Stimulated activated CD8-positive, alpha-beta memory T cell treated with anti-CD3 and anti-CD28 coated beads, Interleukin-4, amount 100 ng/mL, for 1 hour (primary cell): Measurements from ENCODE around the gene LAYN.

ENCODE experiments used
- DNase-seq, 2 donors: peaks; one replicate each; pipeline ENCODE4 v3.0.0-alpha.2; 2020; ENCODE audit warnings: low read depth in 2 of 2, low spot score in 1 of 2

The LAYN gene

DNA sequence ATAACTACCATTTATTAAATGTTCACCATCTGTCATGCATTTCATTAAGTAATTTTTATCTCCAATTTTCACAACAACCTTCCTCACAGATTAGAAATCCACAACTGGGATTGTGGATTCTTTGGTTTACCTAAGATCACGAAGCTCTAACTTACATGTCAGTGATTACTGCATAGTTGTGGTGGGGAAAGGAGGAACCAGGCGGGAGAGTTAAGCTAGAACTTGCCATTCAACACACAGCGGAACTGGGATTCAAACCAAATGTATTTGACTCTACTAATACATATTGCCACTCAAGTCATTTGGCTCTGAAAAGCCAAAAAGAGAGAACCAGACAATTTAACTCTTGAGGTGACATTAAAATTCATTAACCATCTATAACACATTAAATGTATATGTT is 10.4 kb upstream of the LAYN start:
- DNase-seq: no peak

DNA sequence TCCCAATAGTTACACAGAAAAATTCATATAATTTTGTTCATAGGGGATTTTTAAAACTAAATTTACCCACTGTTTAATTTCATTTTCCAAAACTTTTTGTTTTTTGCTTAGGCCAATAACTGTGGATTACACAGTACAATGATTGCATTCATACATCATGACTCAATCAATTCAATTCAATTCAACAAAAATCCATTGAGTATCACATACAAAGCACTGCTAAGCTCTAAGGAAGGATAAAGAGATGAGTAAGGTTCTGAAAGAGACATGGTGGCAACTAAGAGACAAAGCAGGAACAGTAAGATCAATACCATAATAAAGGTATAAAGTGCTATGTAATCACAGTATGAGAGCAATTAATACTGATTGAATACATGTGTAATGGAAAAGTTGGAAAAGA is 9.4 kb upstream of the LAYN start:
- no peak for DNase-seq

DNA sequence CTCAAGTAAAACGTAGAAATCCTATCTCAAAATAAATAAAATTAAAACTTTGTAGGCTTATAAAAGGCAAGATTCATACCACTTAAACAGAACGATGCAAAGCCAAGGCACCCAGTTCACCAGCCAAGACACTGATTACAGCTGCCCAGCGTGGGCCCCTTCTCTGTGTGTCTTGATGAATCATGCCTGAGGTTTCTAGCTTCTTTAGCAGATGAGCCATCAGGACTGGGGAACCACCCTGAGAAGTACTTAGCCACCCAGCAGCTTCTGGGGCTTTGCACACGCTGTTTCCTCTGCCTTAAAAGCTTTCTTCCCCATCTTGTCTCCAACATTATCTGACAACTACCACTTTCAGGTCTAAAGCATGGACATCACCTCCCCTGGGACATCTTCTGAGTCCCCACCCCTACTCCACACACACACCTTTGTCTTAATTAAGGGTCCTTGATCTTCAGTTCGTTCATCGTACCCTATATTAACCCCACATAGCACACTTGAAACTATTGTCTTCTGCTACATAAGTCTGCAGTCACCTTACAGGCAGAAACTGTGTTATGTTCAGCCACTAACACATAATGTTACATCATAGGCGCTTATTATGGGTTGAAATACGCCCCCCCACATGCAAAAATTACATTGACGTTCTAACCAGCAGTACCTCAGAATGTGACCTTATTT is 8.7 kb upstream of the LAYN start:
- no peak for DNase-seq

DNA sequence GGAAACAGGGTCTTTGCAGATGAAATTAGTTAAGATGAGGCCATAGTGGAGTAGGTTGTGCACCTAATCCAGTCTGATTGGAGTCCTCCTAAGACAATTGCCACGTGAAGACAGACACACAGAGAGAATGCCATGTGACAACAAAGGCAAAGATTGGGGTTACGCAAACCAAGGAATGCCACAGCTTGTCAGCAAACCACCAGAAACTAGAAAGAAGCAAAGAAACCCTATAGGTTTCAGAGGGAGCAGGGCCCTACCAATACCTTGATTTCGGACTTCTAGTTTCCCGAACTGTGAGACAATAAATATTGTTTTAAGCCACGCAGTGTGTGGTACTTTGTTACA is 8.2 kb upstream of the LAYN start:
- DNase-seq: no peak

DNA sequence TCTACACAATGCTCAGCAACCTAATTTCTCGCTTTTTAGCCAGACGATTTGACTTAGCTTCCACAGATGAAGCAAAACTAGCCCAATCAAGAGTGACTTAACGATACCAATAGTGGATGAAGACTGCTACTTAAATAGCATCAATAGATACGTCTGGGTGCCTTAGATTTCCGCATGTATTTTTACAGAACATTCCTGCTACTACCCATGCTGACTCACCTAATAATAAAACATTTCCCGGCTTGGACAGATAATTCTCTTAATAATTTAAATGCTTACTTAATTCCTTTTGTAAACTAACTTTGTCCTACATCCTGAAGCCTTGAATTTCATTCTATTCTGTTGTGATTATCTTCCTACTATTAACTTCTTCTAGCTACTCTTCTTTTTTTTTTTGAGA is 5.2 kb upstream of the LAYN start:
- no peak for DNase-seq

DNA sequence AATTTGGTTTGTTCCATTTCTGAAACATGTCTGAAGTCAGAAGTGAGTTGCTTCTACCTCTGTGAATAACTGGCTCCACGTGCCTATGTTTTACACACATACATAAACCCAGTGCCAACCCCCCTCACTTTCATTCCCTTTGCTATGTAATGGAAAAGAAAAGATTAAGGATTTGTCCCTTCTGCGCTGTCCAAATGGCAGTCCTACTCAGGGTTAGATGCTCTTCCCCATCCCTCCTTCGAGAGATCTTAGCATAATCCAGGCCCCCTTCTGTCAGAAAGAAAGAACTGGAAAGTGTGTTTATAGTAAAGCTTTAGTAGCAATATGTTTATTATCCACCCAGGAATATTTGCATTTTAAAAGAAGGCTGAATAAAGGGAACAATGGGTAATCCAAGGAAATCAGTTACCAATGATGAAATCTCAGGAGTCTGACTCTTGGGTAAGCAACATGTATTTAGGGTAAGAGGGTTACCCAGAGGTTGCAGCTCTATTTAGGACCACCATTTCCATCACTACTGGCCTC is 3.1 kb upstream of the LAYN start:
- DNase-seq: no peak

DNA sequence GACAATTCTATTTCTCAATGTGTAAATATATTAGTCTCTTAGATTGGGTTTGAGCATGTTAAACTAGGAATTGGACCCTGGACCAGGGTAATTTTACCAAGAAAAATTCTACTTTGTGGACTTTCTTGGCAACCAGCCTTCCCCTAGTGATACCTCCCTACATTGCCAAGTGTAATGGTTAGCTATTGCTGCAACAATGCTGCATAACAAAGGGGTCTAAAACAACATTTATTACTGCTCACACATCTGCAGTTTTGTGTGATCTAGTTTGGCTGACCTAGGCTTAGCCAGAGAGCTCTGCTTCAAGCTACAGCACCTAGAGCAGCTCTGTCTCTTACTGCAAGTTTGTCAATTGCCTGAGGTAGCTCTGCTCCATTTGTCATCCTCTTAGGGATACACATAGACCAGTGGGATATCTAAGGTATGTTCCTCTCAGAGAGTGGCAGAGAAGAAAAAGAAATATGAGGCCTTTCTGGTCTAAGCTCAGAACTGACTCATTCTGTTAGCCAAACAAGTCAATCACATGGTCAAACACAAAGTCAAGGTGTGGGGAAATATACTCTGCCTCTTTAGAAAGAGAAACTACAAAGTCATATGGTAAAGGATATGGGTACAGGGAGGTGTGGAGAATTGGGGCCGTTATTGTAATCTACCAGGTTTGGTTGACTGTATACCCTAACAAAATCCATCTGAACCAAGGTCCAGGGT is 2.0 kb upstream of the LAYN start:
- DNase-seq: no peak

DNA sequence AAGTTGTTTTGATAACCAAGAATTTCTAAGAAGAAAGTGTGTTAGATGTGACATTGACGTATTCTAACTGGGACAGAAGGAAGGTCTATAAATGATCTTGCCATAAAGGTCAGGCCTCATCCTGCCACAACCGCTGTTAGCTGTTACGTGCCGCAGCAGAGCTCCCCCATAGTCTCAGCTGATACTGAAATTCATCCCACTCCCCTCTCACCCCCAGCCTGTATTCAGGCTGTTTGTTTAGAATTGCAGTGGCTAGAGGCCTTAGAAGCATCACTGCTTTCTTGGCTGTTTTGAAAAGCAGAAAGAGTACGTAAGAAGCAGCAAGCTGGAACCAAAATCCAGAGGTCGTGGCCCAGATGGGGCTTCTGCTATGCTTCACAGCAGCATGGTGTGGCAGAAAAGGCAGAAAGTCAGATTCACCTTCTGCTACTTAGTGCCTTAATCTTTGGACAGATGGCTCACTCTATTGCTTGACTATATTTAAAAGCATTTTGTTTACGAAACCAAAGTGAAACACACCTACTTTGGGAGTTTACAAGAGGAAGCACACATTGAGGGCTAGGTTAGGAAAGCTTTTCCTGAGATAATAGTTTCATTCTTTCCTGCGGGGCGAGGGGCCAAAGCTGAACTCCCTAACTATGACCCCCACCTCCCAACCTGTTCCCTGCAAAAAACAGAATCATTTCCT is 950 bp upstream of the LAYN start:
- no peak for DNase-seq

DNA sequence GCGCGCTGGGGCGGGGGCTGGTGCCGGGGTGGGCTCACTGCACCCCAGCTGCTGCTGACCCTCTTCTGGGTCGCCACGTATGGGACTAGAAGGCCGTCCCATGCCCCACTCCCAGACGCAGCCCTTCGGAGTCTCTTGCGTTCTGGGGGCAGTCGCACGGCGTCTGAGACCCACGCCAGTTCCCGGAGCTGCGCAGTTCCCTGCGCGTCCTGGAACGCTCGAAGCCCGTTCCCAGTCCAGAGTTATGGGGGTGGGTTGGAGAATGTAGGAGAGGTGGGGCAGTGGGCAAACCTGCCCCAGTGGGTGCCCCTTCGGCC is 375 bp downstream of the LAYN start:
- DNase-seq: no peak

DNA sequence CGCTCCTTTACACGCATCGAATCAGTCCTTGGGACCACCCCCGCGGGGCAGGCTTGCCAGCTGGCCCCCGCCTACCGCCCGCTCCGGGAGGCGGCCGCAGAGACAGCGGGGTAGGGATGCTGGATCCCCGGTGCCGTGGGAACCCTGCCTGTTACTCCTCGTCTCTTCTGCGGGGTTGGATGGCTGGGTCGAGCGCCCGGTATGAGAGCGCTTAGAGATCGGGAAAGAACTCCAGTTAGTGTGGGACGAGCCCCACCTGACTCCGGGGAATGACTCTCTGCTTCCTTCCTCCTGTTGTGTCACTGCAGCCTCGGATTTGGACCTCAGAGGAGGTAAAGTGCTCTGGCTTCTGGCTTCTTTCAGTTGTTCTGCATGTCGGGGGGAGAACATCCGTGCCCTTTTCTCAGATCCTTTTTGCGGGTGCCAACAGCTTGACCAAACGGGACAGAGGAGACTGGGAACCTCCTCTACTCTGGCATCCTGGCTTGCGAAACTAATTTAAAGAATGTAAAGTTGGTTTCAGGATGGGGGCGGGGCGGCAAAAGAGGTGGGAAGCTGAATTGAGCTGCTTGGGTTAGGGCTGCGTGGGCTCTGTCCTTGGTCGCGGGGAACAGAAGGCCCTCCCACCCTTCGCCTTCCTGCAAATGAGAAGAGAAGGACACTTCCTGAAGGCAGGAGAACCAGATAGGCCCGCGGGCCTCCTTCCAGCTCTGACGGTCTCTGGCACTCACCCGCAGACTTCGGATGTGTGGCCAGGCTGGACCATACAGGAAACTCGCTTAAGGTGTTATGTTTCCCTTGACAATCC is 938 bp downstream of the LAYN start:
- DNase-seq: no peak

DNA sequence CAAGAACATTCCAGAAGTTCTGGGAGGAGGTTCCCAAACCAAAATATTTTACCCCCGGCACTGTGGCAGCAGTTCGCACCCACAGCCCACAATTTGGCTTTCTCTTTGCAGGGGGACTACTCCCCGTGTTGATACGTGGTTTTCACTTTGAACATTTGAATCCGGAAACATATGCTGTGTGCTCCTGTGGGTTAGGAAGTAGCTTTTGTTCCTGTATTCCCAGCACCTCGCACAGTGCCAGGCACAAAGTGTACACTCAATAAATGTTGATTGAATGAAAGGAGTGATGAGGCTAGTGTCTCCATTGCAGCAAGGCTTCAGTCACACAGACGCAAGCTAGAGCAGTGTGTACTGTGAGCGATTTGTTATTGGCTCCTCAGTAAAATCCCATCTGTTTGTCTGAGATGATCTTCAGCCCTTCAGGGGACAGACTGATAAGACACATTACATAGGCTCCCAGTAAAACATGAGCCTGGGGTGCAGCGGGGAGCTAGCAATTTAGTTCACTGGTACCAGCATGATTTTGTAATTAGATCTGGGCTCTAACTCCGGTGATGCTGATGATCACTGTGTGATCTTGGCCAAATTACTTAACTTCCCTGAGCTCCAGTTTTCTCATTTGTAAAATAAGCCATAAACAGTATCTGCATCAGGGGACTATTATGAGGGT is 2.2 kb downstream of the LAYN start:
- DNase-seq: no peak

DNA sequence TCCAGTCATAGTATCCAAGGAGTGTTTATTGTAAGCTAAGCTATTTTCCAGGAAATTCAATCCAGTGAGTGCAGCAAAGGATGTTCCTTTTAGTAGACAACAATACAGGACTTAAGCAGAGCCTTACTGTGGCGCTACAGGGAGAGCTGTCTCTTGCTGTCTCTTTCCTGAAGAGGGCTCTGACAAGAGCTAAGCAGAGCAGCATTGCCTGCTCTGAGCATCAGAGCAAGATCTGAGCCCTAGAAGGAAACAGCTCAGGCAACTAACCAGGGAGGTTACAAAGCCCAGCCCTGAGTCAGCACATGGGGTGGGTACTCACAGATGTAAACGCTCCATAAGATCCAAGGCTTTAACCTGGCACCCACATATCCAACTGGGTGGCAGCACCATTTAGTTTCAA is 8.0 kb downstream of the LAYN start:
- no peak for DNase-seq

DNA sequence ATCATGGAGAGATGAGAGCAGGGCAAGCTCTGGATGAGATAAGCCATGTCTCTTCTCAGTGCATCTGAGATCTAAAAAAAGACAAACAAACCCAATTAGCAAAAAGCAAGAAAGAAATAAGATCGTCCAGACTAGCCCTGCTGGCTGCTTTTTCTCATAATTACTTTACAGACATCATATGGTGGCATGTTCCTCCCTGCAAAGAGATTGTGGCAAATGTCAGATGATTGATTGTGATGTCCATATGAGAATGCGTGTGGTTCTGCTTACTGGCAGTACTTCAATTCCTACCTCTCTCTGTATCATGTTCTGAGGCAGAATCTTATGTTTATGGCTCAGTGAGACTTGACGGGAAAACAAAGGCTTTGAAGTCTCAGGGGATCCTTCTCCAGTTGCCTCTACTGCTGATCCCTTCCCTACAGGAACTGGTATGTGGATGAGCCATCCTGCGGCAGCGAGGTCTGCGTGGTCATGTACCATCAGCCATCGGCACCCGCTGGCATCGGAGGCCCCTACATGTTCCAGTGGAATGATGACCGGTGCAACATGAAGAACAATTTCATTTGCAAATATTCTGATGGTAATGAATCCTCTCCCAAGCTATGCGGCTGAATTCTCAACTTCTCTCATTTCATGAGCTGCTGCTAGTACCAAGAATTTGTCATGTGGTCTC is 8.8 kb downstream of the LAYN start:
- DNase-seq: no peak

DNA sequence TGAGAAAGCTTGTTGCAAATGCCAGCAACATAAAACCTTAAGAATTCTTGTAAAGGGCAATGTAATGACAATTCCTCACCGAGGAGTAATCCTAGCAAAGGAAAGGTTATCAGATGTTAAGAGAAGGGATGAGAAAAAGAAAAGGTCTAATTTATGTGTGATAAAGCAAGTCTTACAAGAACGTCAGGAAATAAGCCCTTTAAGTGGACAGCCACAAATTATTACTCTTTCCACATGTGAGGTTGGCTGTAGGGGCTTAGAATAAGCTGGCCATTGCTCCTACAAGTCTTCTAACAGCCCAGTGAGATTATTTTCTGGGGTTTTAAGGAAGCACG is 9.3 kb downstream of the LAYN start:
- no peak for DNase-seq

DNA sequence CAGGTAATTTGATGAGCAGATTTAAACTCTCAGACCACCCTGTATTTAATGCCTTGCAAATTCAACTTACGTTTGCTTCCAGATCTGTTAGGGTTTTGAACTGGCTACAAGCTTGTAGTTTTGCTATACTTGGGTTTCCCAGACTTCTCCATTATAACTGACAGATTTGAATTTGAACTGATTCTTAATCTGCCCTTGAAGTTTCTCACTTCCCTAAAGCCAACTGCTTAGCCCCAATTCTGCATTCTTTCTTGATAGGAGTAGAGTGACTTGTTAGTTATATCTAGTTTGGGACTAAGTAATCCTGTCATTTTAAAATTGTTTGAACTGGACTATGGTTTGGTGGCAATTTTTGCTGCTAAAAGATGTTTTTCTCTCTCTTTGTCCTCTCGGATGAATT is 9.7 kb downstream of the LAYN start:
- no peak for DNase-seq

DNA sequence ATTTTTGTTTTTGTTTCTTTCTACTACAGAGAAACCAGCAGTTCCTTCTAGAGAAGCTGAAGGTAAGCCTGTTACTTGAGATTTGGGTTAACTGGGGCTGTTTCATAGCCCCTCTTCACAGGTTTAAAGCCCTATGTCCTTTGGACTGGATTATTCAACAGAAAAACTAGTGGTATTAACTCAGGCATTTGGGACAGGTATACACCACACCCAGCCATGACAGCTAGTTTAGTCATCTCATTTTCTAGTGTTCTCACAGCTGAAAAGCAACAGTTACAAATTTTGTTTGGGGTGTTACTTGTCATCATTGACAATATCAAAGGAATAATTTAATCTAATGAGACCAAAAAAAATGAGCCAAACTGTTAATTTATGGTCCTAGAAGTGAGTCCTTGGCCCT is 14.0 kb downstream of the LAYN start:
- no peak for DNase-seq

DNA sequence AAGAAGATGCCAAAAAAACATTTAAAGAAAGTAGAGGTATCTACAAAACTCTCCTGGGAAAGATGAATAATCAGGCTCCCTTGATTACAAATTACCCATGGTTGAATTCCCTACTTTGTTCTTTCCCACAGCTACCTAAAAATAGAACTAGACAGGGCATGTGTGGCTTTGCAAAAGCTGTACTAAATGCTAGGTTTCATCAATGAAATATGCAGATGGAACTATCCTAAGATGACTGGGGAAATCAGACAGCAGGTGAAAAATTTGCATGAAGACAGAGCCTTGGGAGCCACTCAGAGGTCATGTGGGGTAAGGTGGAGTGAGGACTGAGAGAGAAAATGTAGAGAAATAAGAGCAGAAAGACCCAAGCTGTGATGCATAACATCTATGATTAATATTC is 14.7 kb downstream of the LAYN start:
- DNase-seq: no peak

DNA sequence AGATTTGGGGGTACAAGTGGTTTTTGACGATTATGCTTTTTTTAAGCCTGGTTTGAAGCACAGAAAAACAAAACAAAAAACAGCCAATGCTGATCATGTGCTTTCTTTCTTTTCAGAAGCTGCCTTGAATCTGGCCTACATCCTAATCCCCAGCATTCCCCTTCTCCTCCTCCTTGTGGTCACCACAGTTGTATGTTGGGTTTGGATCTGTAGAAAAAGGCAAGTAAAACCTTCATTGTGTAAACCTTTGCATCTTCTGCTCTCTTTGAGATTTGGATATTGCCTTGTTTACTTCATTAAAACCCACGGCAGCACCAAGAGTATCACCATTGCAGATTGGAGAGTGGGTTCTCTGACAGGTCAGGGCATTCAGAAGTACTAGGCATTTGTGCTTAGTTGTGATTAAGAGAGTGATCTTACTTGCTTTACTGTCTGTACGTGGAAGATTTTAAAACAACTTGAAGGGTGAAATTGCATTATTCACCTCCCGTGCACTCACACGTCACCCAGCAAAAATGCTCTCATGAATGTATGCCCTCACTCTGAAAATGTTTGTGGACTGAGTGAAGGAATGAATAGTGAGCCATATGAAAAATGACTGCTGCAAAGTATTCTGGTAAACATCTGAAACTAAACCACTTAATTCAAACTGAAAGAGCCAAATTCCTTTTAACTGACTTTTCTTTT is 17.0 kb downstream of the LAYN start:
- no peak for DNase-seq

DNA sequence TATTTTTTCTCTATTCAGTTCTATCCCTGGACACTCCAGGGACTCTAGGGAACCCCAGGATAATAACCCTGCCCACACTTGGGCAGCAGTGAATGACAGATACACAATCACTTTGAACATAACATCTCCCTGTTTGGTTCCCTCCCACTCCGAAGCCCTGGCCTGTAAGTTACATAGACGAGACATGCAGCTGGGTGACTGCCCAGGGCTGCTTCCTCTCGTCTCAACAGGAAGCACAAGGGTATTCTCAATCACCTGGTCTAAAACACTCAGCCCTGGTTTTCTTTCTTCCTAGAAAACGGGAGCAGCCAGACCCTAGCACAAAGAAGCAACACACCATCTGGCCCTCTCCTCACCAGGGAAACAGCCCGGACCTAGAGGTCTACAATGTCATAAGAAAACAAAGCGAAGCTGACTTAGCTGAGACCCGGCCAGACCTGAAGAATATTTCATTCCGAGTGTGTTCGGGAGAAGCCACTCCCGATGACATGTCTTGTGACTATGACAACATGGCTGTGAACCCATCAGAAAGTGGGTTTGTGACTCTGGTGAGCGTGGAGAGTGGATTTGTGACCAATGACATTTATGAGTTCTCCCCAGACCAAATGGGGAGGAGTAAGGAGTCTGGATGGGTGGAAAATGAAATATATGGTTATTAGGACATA is 19.4 kb downstream of the LAYN start:
- no peak for DNase-seq

DNA sequence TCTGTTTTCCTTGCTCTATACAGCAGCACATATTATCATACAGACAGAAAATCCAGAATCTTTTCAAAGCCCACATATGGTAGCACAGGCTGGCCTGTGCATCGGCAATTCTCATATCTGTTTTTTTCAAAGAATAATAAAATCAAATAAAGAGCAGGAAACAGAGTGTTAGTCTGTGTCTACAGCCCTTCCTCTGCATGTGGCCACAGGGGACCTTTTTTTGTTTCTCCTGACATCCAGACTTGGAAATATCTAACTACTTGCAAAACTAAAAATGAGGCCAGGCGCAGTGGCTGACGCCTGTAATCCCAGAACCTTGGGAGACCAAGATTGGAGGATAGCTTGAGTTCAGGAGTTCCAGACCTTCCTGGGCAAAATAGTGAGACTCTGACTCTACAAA is 20.3 kb downstream of the LAYN start:
- no peak for DNase-seq
